GM08714 (cell line): ENCODE measurements around the gene ANKRD33.

Experiments used
- H3K4me3 ChIP-seq: fragments of 200-500 bp; sonication (Bioruptor generic); 2 replicates; pipeline ENCODE4 v1.5.1; 2014; ENCODE audit warnings: mild to moderate bottlenecking, low read length, inconsistent platforms
- ZNF274 ChIP-seq: IDR thresholded peaks from 2 replicates; pipeline ENCODE4 v1.6.1; 2012; ENCODE audit warnings: mild to moderate bottlenecking, low read depth, low read length

The ANKRD33 gene

DNA sequence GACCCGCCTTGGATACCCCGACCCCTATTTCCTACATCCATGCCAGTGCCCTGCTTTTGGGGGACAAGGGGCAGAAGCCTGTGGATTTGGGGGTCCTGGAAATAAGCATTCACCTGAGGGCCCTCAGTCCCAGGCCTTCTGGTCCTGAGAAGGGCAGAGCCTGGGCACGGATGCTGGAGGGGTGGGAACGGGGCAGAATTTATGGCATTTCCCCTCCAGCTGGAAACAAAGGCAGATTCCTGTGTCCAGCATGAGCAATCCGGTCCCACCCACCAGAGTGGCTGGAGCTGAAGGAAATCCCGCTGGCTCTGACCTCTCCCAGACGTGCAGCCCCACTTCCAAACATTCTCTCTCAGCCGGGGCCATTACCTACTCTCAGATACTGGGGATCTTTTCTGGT is 9.3 kb downstream of the ANKRD33 start:
- H3K4me3 ChIP-seq, result no peak overlapping the region
- no peak for TF ChIP-seq ZNF274

DNA sequence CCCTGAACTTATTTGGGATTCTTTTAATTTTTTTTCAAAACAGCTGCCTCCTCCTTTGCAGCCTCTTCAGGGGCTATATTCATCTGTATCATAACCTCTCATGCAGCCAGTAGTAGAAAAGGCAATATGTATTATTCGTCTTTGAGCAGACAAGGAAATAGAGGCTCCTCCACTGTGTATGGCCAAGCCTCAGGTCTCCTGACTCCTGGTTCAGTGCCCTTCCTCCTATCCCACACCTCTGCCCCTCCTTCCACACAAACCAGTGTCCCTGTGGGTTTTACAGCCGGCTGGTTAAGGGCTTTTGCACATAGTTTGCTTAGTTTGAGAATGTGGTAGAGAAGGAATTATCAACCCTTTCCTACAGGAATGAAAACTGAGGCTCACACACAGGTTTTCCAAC is 10.6 kb downstream of the ANKRD33 start:
- H3K4me3 ChIP-seq, result no peak overlapping the region
- no peak for TF ChIP-seq ZNF274

DNA sequence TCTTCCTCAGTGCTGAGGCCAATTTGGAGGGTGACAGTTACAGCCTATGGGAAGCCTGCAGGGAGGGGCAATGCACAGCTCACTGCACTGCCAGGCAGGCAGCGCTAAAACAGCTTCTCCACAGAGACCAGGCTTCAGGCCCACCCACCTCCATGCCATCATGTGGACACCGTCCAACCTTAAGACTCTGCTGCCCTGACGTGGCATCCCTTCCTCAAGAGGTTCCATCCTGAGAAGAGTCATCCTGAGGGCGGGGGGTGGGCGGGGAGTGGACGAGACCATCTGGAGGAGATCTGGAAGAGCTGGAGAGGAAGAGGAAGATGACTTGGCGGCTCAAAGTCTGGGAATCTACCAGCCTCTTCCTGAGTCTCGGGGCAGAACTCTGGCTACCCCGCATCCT is 11.0 kb downstream of the ANKRD33 start:
- no peak overlapping the region for H3K4me3 ChIP-seq
- no peak for TF ChIP-seq ZNF274

DNA sequence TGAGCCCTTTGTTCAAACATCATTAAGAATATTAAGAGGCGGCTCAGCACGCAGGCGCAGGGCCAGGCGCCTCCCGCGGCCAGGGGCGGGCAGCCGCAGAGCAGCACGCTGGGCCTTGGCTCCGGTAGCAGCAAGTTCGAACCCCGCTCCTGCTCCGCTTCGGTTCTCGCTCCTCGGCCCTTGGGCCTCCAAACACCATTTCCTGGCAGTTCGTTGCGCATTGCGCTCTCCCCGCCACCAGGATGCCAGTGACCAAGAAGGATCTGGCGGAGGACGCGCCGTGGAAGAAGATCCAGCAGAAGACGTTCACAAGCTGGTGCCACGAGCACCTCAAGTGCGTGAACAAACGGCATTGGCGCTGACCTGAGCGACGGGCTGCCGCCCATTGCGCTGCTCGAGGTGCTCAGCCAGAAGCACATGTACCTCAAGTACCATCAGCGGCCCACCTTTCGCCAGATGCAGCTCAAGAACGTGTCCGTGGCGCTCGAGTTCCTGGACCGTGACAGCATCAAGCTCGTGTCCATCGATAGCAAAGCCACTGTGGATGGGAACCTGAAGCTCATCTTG is 12.5 kb downstream of the ANKRD33 start:
- H3K4me3 ChIP-seq, result no peak overlapping the region
- no peak for TF ChIP-seq ZNF274

DNA sequence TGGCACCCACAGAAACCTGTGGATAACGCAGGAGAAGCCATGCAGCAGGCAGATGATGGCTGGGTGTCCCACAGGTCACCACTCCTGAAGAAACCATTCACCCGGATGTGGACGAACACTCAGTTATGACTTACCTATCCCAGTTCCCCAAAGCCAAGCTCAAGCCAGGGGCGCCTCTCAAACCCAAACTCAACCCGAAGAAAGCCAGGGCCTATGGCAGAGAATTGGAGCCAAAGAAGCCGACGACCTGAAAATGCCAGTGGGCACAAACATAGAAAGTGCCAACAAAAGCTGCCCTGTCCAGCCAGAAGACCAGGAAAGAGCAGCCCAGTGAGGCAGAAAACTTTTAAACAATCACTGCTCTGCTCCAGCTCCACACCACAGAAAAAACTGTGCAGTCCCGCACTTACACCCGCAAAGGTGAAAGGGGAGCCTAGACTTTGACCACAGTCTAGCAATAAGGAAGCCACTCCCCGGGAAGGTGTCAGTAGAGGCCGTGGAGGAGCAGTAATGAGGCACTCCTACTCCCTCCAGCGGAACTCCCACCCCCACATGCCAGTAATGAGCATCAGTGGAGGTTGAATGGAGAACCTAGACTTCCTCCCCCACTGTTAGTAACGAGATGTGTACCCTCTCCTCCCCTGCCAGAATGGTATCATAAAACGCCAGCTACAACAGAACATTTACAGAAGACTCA is 13.4 kb downstream of the ANKRD33 start:
- TF ChIP-seq ZNF274, result no peak
- H3K4me3 ChIP-seq, result no peak overlapping the region

DNA sequence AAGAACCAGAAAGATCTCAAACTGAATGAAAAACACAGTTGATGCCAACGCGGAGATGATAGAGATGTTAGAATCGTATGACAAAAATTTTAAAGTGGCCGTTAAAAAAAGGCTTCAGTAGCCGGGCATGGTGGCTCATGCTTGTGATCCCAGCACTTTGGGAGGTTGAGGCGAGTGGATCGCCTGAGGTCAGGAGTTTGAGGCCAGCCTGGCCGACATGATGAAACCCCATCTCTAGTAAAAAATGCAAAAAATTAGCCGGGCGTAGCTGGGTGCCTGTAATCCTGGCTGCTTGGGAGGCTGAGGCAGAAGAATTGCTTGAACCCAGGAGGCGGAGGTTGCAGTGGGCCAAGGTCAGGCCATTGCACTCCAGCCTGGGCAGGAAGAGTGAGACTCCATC is 14.0 kb downstream of the ANKRD33 start:
- no peak for TF ChIP-seq ZNF274
- H3K4me3 ChIP-seq, result no peak overlapping the region

DNA sequence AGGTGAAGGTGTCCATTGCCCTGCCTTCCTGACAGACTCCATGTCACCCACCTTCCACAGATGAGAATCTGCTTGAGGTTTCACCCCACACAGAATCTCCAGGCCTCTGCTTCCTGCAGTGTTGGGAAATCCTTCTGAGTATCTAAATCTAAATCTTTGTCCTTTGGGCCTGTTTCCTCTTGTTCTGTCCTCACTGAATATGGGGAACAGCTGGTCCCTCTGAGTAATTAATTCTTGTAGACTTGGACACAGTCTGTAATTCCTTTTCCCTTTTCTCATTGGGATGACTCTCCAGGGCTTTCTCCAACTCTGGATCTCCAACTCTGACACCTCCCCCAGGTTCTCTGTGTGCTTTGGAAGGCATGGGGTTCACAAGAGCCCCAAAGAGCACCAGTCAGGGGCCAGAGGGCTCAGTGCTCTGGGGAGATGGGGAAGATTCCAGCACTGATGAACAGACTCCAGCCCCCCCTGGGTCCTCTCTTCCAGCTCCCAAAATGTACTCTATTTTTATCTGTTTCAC is 17.1 kb downstream of the ANKRD33 start:
- TF ChIP-seq ZNF274, result no peak
- H3K4me3 ChIP-seq, result no peak overlapping the region

DNA sequence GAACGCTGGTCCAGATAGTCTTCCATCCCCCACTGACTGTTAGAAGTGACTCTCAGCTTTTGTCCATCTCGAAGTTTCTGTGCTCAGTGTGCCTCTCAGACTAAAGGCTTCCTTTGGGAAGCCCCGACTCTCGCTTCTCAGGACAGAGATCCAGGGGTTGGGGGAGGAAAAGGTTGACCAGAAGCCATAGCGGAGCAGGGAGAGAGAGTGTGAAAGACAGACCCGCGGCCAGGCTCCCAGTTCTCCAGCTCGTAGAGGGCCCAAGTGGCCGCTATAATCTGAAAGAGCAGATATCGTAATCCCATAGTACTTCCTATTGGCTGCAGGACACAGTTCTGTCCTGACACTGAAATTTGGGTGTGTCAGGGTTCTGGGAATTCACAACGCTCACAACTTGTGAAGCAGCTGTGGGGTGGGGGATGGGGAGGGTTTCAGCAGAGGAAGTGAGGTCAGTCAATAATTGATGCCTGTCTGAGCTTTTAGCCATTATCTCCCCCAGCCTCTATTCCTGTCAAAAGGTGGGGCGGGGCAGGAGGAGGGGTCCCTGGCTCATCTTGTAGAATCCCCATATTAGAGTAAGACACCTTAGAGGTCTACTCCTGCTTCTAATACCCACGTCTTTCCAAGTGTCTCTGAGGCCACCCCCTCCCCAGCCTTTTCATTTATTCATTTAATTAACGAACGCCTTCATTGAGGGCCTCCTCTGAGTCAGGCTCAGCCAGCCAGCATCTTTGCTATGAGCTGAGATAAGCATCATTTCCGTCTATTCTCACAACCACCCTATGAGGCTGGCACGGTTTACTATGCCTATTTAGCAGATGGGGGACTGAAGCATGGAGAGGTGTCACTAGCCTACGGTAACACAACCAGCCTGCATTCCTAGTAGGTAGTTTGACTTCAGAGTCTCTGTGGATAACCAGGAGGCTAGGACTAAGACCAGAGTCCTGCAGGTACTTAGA is 17.8 kb downstream of the ANKRD33 start:
- no peak overlapping the region for H3K4me3 ChIP-seq
- TF ChIP-seq ZNF274, result no peak

DNA sequence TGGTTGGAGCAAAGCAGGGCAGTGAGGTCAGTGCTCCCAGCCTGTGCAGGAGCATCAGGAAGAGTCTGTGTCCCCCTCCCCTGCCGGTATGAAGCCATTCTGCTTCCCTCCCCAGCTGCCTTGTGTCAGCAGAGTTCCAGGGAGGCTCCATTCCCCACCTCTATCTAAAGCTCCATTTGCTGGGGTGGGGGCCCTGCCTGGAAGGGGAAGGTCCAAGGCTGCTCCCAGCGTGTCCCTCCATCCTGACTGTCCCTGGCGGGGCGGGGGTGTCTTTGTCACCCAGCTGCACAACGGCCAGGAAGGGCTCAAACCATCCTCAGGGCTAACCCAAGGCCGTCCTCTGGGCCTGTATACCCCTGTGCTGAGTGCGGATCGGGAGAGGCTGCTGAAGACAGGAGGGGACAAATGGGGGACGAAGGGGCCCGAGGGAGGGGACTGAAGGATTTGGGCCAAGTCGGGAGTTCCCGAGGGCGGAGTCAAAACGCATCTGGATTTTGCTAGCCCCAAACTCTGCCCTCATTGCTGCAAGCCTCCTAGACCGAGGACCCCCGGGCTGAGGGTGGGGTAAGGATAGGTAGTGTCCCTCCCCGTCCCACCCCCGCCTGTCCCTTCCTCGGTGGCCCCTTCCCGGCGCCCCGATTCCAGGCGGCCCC is 18.7 kb downstream of the ANKRD33 start:
- no peak for TF ChIP-seq ZNF274
- no peak overlapping the region for H3K4me3 ChIP-seq

DNA sequence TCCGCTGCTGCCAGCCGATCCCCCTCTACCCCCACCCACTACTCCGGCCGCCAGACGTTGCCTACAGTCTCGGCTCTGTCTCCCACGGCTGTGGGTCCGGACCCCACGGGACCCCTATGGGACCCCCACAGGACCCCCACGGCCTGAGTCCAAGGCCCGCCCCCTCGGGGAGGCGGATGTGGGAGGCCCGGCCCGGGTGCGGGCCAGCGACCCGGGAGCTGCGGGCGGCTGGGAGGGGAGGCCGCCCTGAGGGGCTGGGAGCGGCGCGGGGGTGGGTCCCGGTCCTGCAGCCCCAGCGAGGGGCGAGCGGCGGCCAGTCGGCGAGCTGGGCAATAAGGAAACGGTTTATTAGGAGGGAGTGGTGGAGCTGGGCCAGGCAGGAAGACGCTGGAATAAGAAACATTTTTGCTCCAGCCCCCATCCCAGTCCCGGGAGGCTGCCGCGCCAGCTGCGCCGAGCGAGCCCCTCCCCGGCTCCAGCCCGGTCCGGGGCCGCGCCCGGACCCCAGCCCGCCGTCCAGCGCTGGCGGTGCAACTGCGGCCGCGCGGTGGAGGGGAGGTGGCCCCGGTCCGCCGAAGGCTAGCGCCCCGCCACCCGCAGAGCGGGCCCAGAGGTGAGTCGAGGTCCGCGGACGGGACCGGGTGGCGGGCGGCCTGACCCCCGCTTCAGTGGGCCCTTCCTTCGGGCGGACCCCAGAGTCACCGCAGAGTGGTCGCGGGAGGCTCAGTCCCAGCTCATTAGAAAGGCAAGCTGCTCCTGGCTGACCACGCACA is 19.4 kb downstream of the ANKRD33 start, which contains the start of gene ACVRL1:
Gene ACVRL1, plus strand, starts transcription at position 422 of the 773 bp plus-strand sequence. CDS start 4,971 bp downstream, outside the sequence.
- TF ChIP-seq ZNF274, result no peak
- no peak within 1 kb of the TSS for H3K4me3 ChIP-seq

DNA sequence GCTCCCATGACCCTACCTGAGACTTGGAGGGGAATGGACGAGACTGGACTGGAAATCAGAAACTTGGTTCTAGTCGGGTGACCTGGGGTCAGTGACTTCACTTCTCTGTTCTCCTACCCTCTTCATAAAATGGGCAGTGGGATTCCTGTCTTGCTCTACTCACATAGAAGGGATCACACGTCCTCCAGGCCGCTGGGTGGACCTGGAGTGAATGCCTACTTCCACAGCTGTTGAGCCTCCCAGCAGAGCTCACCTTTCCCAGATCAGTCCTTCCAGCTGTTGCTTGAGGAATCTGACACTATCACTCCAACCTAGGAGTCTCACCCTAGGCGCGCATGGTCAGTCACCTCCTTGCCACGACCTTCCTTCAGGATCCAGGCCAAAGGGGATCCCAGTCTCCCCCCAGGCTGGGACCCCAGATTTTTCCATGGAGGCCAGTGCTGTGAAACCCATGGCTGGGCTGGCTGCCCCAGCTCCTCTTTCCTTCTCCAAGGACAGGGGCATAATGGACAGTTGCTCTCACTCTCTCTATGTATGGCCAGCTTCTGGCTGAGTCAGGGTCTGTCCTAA is 20.0 kb downstream of the ANKRD33 start:
- no peak for TF ChIP-seq ZNF274
- H3K4me3 ChIP-seq, result no peak overlapping the region

DNA sequence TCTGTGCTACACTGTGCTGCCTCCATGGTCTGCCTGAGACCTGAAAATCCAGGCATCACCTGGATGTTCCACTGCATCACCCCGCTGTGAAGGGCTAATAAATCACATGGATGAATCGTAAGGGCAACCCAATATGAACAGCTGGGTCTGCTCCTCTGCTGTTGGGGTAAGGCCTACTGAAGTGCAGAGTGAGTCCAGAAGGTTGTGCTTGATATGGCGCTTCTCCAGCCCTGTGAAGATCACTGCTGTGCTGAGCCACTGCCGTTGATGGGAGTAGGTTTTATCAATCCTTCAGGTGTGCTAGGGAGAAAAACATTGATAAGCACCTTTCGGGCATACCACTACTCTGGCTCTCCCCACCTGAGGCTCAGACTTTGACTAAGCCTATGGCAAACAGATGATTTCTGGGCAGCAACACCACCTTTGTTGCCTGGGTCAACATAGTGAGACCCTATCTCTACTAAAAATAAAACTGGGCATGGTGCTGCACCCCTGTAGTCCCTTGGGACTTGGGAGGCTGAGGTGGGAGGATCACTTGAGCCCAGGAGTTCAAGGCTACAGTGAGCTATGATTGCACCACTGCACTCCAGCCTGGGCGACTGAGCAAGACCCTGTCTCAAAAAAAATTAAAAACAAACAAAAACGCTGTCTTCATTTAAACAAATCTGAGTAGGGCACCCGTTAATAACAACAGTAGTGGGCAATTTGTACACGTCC is 21.1 kb downstream of the ANKRD33 start:
- H3K4me3 ChIP-seq, result no peak overlapping the region
- TF ChIP-seq ZNF274, result no peak

DNA sequence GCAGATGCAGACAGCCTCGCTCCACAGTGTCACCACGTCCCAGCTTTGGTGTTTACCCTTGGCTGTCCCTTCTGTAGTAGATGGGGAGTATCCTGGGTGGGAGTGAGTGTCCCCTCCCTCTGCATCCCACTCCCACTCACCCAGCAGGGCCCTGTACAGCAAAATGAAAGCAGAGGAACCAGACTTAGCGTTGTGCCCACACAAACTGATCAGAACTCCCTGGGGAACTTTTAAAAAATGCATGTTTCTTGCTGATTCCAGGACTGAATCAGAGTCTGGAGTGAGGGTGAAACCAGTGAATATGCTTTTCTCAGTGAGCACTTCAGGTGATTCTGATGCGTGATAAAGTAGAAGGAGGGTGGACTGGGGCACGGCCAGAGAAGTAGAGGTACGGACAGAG is 22.3 kb downstream of the ANKRD33 start:
- TF ChIP-seq ZNF274, result no peak
- no peak overlapping the region for H3K4me3 ChIP-seq
